ENCODE measurements around the gene TENT4B.
A peak's percentile ranks its signal among the peaks of the same experiment; 100 is the strongest.

The TENT4B gene

GRCh38 chr16:50198802-50199403 is 45.8 kb downstream of the TENT4B start:
- DNase-seq (ENCODE audit: low read depth, low spot score), result no peak
- in situ Hi-C loops (cut with HindIII; ENCODE audit: low sequenced_read_pairs), result no loop called here
- no peak overlapping the region for H3K4me3 ChIP-seq (ENCODE audit: low read depth, low read length)
- no peak for TF ChIP-seq CTCF (IDR thresholded peaks at IDR 0.05; ENCODE audit: low read depth, low read length)

- DNase-seq (ENCODE audit: low read depth, low spot score), result no peak
- TF ChIP-seq CTCF (IDR thresholded peaks at IDR 0.05; ENCODE audit: low read depth, low read length), result no peak
- in situ Hi-C loops (cut with HindIII; ENCODE audit: low sequenced_read_pairs), result no loop called here
- H3K4me3 ChIP-seq (ENCODE audit: low read depth, low read length), result no peak overlapping the region
Observed at GRCh38 chr16:50201787-50202186, 48.7 kb downstream of the TENT4B start.

GRCh38 chr16:50202926-50203624 is 50.0 kb downstream of the TENT4B start:
- in situ Hi-C loops (cut with HindIII; ENCODE audit: low sequenced_read_pairs), result no loop called here
- no peak overlapping the region for H3K4me3 ChIP-seq (ENCODE audit: low read depth, low read length)
- TF ChIP-seq CTCF (IDR thresholded peaks at IDR 0.05; ENCODE audit: low read depth, low read length), result no peak
- DNase-seq (ENCODE audit: low read depth, low spot score), result peak; percentile 95

- no peak for DNase-seq (ENCODE audit: low read depth, low spot score)
- H3K4me3 ChIP-seq (ENCODE audit: low read depth, low read length), result no peak overlapping the region
- TF ChIP-seq CTCF (IDR thresholded peaks at IDR 0.05; ENCODE audit: low read depth, low read length), result no peak
- in situ Hi-C loops (cut with HindIII; ENCODE audit: low sequenced_read_pairs), result no loop called here
Observed at GRCh38 chr16:50203681-50204080, 50.6 kb downstream of the TENT4B start.

- in situ Hi-C loops (cut with HindIII; ENCODE audit: low sequenced_read_pairs), result no loop called here
- no peak for DNase-seq (ENCODE audit: low read depth, low spot score)
- H3K4me3 ChIP-seq (ENCODE audit: low read depth, low read length), result no peak overlapping the region
- TF ChIP-seq CTCF (IDR thresholded peaks at IDR 0.05; ENCODE audit: low read depth, low read length), result no peak
Observed at GRCh38 chr16:50204453-50205108, 51.5 kb downstream of the TENT4B start.

- peak; percentile 74 for DNase-seq (ENCODE audit: low read depth, low spot score)
Observed at GRCh38 chr16:50207652-50208051, 54.5 kb downstream of the TENT4B start.

More at GRCh38 chr16:50207652-50208051, 54.5 kb downstream of the TENT4B start:
- in situ Hi-C loops (cut with HindIII; ENCODE audit: low sequenced_read_pairs), result no loop called here
- no peak for TF ChIP-seq CTCF (IDR thresholded peaks at IDR 0.05; ENCODE audit: low read depth, low read length)
- no peak overlapping the region for H3K4me3 ChIP-seq (ENCODE audit: low read depth, low read length)
